G401.6 (cell line): Measurements from ENCODE around the gene HIBADH.
"Not testable (repeated sequence)": the region's sequence is repeated elsewhere in the genome, so short reads cannot be mapped to it uniquely, and the experiment has no call there.

Experiments used
- FAIRE-seq: peaks from 2 replicates; lab custom pipeline; 2012; peaks lifted over from hg19 to GRCh38; lab: Jason Lieb, UNC

The HIBADH gene

GRCh38 chr7:27678617-27679260, 16.1 kb upstream of the HIBADH start:
- no peak for FAIRE-seq

GRCh38 chr7:27677912-27678612, 15.4 kb upstream of the HIBADH start:
- FAIRE-seq = peak; percentile 17

GRCh38 chr7:27674126-27674525, 11.4 kb upstream of the HIBADH start:
- FAIRE-seq = not testable (repeated sequence)

GRCh38 chr7:27671675-27672074, 9.0 kb upstream of the HIBADH start:
- no peak for FAIRE-seq

GRCh38 chr7:27670676-27671075, 8.0 kb upstream of the HIBADH start:
- FAIRE-seq = no peak

- FAIRE-seq = no peak
Measured at GRCh38 chr7:27670177-27670576, 7.5 kb upstream of the HIBADH start.

GRCh38 chr7:27665531-27665930, 2.8 kb upstream of the HIBADH start:
- no peak for FAIRE-seq

GRCh38 chr7:27663989-27664331, 1.3 kb upstream of the HIBADH start:
- no peak for FAIRE-seq

GRCh38 chr7:27661811-27662489, 733 bp downstream of the HIBADH start:
- FAIRE-seq = no peak

GRCh38 chr7:27656724-27657123, 6.0 kb downstream of the HIBADH start:
- no peak for FAIRE-seq

GRCh38 chr7:27655184-27655583, 7.5 kb downstream of the HIBADH start:
- FAIRE-seq = peak; percentile 90

GRCh38 chr7:27652518-27652917, 10.2 kb downstream of the HIBADH start:
- no peak for FAIRE-seq

- FAIRE-seq = no peak
Measured at GRCh38 chr7:27651702-27652101, 11.0 kb downstream of the HIBADH start.

- FAIRE-seq = no peak
Measured at GRCh38 chr7:27650283-27650682, 12.4 kb downstream of the HIBADH start.

- FAIRE-seq = no peak
Measured at GRCh38 chr7:27647489-27647888, 15.2 kb downstream of the HIBADH start.

- no peak for FAIRE-seq
Measured at GRCh38 chr7:27647046-27647445, 15.6 kb downstream of the HIBADH start.

GRCh38 chr7:27642271-27642670, 20.4 kb downstream of the HIBADH start:
- FAIRE-seq = no peak

GRCh38 chr7:27641581-27642230, 21.0 kb downstream of the HIBADH start:
- no peak for FAIRE-seq

- no peak for FAIRE-seq
Measured at GRCh38 chr7:27640884-27641574, 21.7 kb downstream of the HIBADH start.

- FAIRE-seq = no peak
Measured at GRCh38 chr7:27639851-27640250, 22.8 kb downstream of the HIBADH start.

GRCh38 chr7:27639048-27639447, 23.6 kb downstream of the HIBADH start:
- not testable (repeated sequence) for FAIRE-seq

GRCh38 chr7:27636326-27637006, 26.2 kb downstream of the HIBADH start:
- FAIRE-seq = peak; percentile 36
